Body of pancreas (tissue), 4 donors: ENCODE results near the gene TOPAZ1.

Source experiments
- CTCF ChIP-seq, 7 experiments: fragments of 450-650 bp in 4 of 7; fragments of 200-600 bp in 3 of 7; sonication (generic) in 3 of 7; IDR thresholded peaks; one replicate each; pipeline ENCODE4 v1.5.1; 2016 to 2019; ENCODE audit warnings: antibody characterized with exemption in 7 of 7
- POLR2A ChIP-seq, 3 donors: fragments of 450-650 bp; IDR thresholded peaks; one replicate each; pipeline ENCODE4 v1.6.1; 2016; ENCODE audit warnings: antibody characterized with exemption in 3 of 3, mild to moderate bottlenecking in 2 of 3

- no peak for TF ChIP-seq POLR2A (IDR thresholded peaks at IDR 0.05)
- TF ChIP-seq CTCF (IDR thresholded peaks at IDR 0.05), result no peak
Observed at GRCh38 chr3:44236485-44236908, 5.2 kb upstream of the TOPAZ1 start.
